HEK293 (cell line): ENCODE data around the gene PRKG1.

ENCODE experiments used
- CTCF ChIA-PET: fragments of 350-600 bp; formaldehyde crosslinking; extraction: SDS; loops from one replicate; lab custom pipeline; 2021; ENCODE audit warnings: antibody characterized with exemption; lab: Yijun Ruan, JAX
- POLR2A ChIA-PET: fragments of 300-600 bp; formaldehyde crosslinking; extraction: SDS; loops from one replicate; lab custom pipeline; 2020; ENCODE audit warnings: antibody characterized with exemption, inconsistent platforms; lab: Yijun Ruan, JAX
- H3K27ac ChIP-seq: fragments of 200-500 bp; sonication (Bioruptor generic); 2 replicates; pipeline ENCODE4 v1.5.1; 2014; ENCODE audit warnings: low read depth, low read length, control low read depth, inconsistent platforms; ENCODE audit errors: extremely low read depth
- H3K36me3 ChIP-seq, 2 experiments: fragments of 200-500 bp in 1 of 2; sonication (Bioruptor generic) in 1 of 2; 1 replicate in 1 of 2; 2 replicates in 1 of 2; pipeline ENCODE4 v1.5.1; 2014 to 2017; ENCODE audit warnings: inconsistent platforms in 2 of 2, low read length in 2 of 2; ENCODE audit not compliant: control insufficient read depth in 2 of 2, insufficient read depth in 1 of 2
- H3K4me1 ChIP-seq: fragments of 200-500 bp; sonication (Bioruptor generic); 2 replicates; pipeline ENCODE4 v1.5.1; 2014; ENCODE audit warnings: mild to moderate bottlenecking, low read length, inconsistent platforms; ENCODE audit not compliant: control insufficient read depth, insufficient read depth
- H3K4me3 ChIP-seq: 2 replicates; pipeline ENCODE4 v1.5.1; 2011; ENCODE audit warnings: low read depth, mild to moderate bottlenecking, control low read depth, low read length, moderate library complexity
- H3K9me3 ChIP-seq: fragments of 200-500 bp; sonication (Bioruptor generic); 2 replicates; pipeline ENCODE4 v1.5.1; 2014; ENCODE audit warnings: low read depth, low read length, inconsistent platforms; ENCODE audit not compliant: control insufficient read depth, insufficient read depth
- YY1 ChIP-seq: fragments of 450-650 bp; formaldehyde crosslinking; IDR thresholded peaks from 2 replicates; pipeline ENCODE4 v1.5.1; 2018; ENCODE audit warnings: missing biosample characterization, missing genetic modification characterization
- ZBTB1 ChIP-seq: fragments of 450-650 bp; formaldehyde crosslinking; IDR thresholded peaks from 2 replicates; pipeline ENCODE4 v1.5.1; 2016; ENCODE audit warnings: missing biosample characterization, missing genetic modification characterization
- ZFP41 ChIP-seq: fragments of 450-650 bp; formaldehyde crosslinking; IDR thresholded peaks from 2 replicates; pipeline ENCODE4 v1.5.1; 2016; ENCODE audit warnings: missing biosample characterization, missing genetic modification characterization, borderline replicate concordance
- ZNF121 ChIP-seq: fragments of 450-650 bp; formaldehyde crosslinking; IDR thresholded peaks from 2 replicates; pipeline ENCODE4 v1.5.1; 2016; ENCODE audit warnings: missing biosample characterization, missing genetic modification characterization
- ZNF155 ChIP-seq: fragments of 450-650 bp; formaldehyde crosslinking; IDR thresholded peaks from 2 replicates; pipeline ENCODE4 v1.5.1; 2016; ENCODE audit warnings: missing biosample characterization, missing genetic modification characterization
- ZNF184 ChIP-seq: fragments of 450-650 bp; IDR thresholded peaks from 2 replicates; pipeline ENCODE4 v1.5.1; 2018; ENCODE audit warnings: missing biosample characterization, mild to moderate bottlenecking, missing genetic modification characterization
- ZNF37A ChIP-seq: fragments of 450-650 bp; IDR thresholded peaks from 2 replicates; pipeline ENCODE4 v1.5.1; 2018; ENCODE audit warnings: missing biosample characterization, missing genetic modification characterization
- ZNF530 ChIP-seq: fragments of 450-650 bp; formaldehyde crosslinking; IDR thresholded peaks from 2 replicates; pipeline ENCODE4 v1.5.1; 2016; ENCODE audit warnings: low read depth, missing biosample characterization, missing genetic modification characterization
- ZNF549 ChIP-seq: fragments of 450-650 bp; IDR thresholded peaks from 2 replicates; pipeline ENCODE4 v1.5.1; 2018; ENCODE audit warnings: missing biosample characterization, missing genetic modification characterization, mild to moderate bottlenecking, inconsistent platforms, moderate library complexity
- ZNF610 ChIP-seq: fragments of 450-650 bp; formaldehyde crosslinking; IDR thresholded peaks from 2 replicates; pipeline ENCODE4 v1.5.1; 2016; ENCODE audit warnings: missing biosample characterization, missing genetic modification characterization, borderline replicate concordance
- ZNF623 ChIP-seq: fragments of 450-650 bp; formaldehyde crosslinking; IDR thresholded peaks from 2 replicates; pipeline ENCODE4 v1.5.1; 2016; ENCODE audit warnings: missing biosample characterization, missing genetic modification characterization
- ZNF624 ChIP-seq: fragments of 450-650 bp; formaldehyde crosslinking; IDR thresholded peaks from 2 replicates; pipeline ENCODE4 v1.5.1; 2017; ENCODE audit warnings: missing biosample characterization, missing genetic modification characterization
- ZNF658 ChIP-seq: fragments of 450-650 bp; formaldehyde crosslinking; IDR thresholded peaks from 2 replicates; pipeline ENCODE4; 2016; ENCODE audit warnings: missing biosample characterization, missing genetic modification characterization
- ZNF664 ChIP-seq: fragments of 450-650 bp; formaldehyde crosslinking; IDR thresholded peaks from 2 replicates; pipeline ENCODE4 v1.5.1; 2016; ENCODE audit warnings: missing biosample characterization, missing genetic modification characterization
- ZNF768 ChIP-seq: fragments of 450-650 bp; formaldehyde crosslinking; IDR thresholded peaks from 2 replicates; pipeline ENCODE4 v1.5.1; 2018; ENCODE audit warnings: missing biosample characterization, mild to moderate bottlenecking, missing genetic modification characterization
- ZNF776 ChIP-seq: fragments of 450-650 bp; formaldehyde crosslinking; IDR thresholded peaks from 2 replicates; pipeline ENCODE4 v1.5.0; 2017; ENCODE audit warnings: missing biosample characterization, missing genetic modification characterization, borderline replicate concordance
- ZNF837 ChIP-seq: fragments of 450-650 bp; formaldehyde crosslinking; IDR thresholded peaks from 2 replicates; pipeline ENCODE4 v1.5.1; 2016; ENCODE audit warnings: missing biosample characterization, missing genetic modification characterization
- ZSCAN23 ChIP-seq: fragments of 450-650 bp; formaldehyde crosslinking; IDR thresholded peaks from 2 replicates; pipeline ENCODE4 v1.5.1; 2016; ENCODE audit warnings: missing biosample characterization, missing genetic modification characterization
- TF ChIP-seq, protein P1 (sequence below): fragments of 450-650 bp; formaldehyde crosslinking; IDR thresholded peaks from 2 replicates; pipeline ENCODE4 v1.5.1; 2016; ENCODE audit warnings: missing biosample characterization, missing genetic modification characterization
- TF ChIP-seq, protein P2 (sequence below): fragments of 450-650 bp; formaldehyde crosslinking; IDR thresholded peaks from 2 replicates; pipeline ENCODE4 v1.5.1; 2016; ENCODE audit warnings: missing biosample characterization, missing genetic modification characterization
- TF ChIP-seq, protein P3 (sequence below): fragments of 450-650 bp; IDR thresholded peaks from 2 replicates; pipeline ENCODE4 v1.5.1; 2018; ENCODE audit warnings: missing biosample characterization, mild to moderate bottlenecking, missing genetic modification characterization
- TF ChIP-seq, protein P4 (sequence below): fragments of 450-650 bp; formaldehyde crosslinking; optimal IDR thresholded peaks from 2 replicates; pipeline ENCODE3; 2016; ENCODE audit warnings: missing biosample characterization, mild to moderate bottlenecking, missing genetic modification characterization

The PRKG1 gene

DNA sequence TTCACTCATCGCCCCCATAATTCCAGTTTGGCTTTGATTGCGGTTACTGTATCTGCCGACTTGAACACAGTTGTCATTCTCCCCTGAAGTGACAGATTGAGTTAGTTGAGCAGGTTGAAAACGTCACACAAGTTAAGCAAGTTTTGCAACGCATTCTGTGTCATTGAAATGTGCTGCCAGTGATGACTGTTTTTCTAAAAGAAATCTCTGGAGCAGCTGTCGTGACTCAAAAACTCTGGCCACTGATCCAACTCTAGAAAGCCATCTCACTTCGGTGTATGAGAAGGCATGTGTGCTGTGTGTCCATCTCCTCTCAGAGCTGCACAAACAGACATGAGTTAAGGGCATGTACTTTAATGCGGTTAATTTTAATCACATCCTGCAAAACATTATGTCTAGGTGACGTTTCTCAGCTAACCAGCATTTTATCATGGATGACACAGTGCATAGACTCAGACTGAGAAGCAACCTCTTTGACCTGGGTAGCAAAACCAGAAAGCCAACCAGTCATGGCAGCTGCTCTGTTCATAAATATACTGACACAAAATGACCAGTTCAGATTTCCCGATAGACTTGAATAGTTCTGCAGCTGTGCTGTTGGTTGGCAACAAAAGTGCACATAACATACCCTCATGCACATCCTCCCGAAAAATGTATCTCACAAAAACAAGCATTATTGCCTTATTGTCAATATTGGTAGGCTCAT lies 555.8 kb downstream of the PRKG1 start:
- no peak overlapping the region for H3K27ac ChIP-seq
- no peaks in the 10 kb centered on the region for H3K9me3 ChIP-seq
- CTCF ChIA-PET: no interaction called here
- POLR2A ChIA-PET: no interaction called here
- no peaks in the 10 kb centered on the region for H3K4me1 ChIP-seq
- TF ChIP-seq ZNF37A (tag by site-specific recombination): no peak
- TF ChIP-seq ZNF155: no peak
- no peak for TF ChIP-seq ZNF121 (tag by site-specific recombination)
- H3K36me3 ChIP-seq: no peaks in the 10 kb centered on the region
- H3K4me3 ChIP-seq: no peak overlapping the region

DNA sequence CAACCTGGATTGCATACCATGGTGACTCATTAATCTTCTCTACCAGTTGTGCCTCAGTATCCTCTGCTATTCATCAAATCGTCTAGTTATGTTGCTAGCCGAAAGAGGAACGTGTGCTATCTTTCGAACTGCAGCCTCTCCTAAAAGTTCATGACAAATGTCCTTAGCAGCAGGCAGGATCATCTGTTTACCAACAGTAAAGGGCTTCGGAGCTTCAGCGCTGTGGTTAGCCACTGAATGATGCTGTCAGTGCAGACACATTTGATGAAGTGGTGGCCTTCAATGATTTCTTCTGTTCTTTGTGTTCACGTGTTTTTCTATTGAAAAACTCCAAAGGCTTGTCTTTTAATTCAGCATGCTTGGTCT lies 556.3 kb downstream of the PRKG1 start:
- Histone ChIP-seq H3K36me3 (no peaks in the 10 kb centered on the region), H3K27ac (no peak overlapping the region), H3K4me3 (no peak overlapping the region), H3K4me1 (no peaks in the 10 kb centered on the region), H3K9me3 (no peaks in the 10 kb centered on the region)
- ChIA-PET CTCF (no interaction called here), POLR2A (no interaction called here)
- no peak for TF ChIP-seq ZBTB1 (tag by site-specific recombination)
- TF ChIP-seq ZNF624 (tag by site-specific recombination): no peak
- TF ChIP-seq ZNF549 (tag by site-specific recombination): no peak
- no peak for TF ChIP-seq ZNF658 (tag by site-specific recombination)
- no peak for TF ChIP-seq YY1 (tag by site-specific recombination)
- TF ChIP-seq, protein P1, sequence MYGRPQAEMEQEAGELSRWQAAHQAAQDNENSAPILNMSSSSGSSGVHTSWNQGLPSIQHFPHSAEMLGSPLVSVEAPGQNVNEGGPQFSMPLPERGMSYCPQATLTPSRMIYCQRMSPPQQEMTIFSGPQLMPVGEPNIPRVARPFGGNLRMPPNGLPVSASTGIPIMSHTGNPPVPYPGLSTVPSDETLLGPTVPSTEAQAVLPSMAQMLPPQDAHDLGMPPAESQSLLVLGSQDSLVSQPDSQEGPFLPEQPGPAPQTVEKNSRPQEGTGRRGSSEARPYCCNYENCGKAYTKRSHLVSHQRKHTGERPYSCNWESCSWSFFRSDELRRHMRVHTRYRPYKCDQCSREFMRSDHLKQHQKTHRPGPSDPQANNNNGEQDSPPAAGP (tag by site-specific recombination): no peak
- TF ChIP-seq, protein P2, sequence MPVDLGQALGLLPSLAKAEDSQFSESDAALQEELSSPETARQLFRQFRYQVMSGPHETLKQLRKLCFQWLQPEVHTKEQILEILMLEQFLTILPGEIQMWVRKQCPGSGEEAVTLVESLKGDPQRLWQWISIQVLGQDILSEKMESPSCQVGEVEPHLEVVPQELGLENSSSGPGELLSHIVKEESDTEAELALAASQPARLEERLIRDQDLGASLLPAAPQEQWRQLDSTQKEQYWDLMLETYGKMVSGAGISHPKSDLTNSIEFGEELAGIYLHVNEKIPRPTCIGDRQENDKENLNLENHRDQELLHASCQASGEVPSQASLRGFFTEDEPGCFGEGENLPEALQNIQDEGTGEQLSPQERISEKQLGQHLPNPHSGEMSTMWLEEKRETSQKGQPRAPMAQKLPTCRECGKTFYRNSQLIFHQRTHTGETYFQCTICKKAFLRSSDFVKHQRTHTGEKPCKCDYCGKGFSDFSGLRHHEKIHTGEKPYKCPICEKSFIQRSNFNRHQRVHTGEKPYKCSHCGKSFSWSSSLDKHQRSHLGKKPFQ (tag by site-specific recombination): no peak
- TF ChIP-seq ZNF837 (tag by site-specific recombination): no peak
- TF ChIP-seq ZFP41 (tag by site-specific recombination): no peak
- TF ChIP-seq ZNF776: no peak
- TF ChIP-seq, protein P3, sequence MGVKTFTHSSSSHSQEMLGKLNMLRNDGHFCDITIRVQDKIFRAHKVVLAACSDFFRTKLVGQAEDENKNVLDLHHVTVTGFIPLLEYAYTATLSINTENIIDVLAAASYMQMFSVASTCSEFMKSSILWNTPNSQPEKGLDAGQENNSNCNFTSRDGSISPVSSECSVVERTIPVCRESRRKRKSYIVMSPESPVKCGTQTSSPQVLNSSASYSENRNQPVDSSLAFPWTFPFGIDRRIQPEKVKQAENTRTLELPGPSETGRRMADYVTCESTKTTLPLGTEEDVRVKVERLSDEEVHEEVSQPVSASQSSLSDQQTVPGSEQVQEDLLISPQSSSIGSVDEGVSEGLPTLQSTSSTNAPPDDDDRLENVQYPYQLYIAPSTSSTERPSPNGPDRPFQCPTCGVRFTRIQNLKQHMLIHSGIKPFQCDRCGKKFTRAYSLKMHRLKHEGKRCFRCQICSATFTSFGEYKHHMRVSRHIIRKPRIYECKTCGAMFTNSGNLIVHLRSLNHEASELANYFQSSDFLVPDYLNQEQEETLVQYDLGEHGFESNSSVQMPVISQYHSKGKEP: no peak
- no peak for TF ChIP-seq ZNF610 (tag by site-specific recombination)
- no peak for TF ChIP-seq ZNF184 (tag by site-specific recombination)
- TF ChIP-seq ZNF768 (tag by site-specific recombination): no peak
- TF ChIP-seq, protein P4, sequence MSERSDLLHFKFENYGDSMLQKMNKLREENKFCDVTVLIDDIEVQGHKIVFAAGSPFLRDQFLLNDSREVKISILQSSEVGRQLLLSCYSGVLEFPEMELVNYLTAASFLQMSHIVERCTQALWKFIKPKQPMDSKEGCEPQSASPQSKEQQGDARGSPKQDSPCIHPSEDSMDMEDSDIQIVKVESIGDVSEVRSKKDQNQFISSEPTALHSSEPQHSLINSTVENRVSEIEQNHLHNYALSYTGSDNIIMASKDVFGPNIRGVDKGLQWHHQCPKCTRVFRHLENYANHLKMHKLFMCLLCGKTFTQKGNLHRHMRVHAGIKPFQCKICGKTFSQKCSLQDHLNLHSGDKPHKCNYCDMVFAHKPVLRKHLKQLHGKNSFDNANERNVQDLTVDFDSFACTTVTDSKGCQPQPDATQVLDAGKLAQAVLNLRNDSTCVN (tag by site-specific recombination): no peak
- no peak for TF ChIP-seq ZNF530
- no peak for TF ChIP-seq ZNF664
- no peak for TF ChIP-seq ZNF623 (tag by site-specific recombination)
- no peak for TF ChIP-seq ZSCAN23 (tag by site-specific recombination)
